PC-9 (cell line): ENCODE results near the gene ZNF358.

Source experiments
- EZH2 ChIP-seq: fragments of 200-600 bp; sonication (generic); IDR thresholded peaks from 2 replicates; pipeline ENCODE4 v1.8.0; 2017; ENCODE audit warnings: antibody characterized with exemption, low read depth
- TF ChIP-seq, protein P1 (sequence below): fragments of 200-600 bp; sonication (generic); conservative IDR thresholded peaks from 2 replicates; pipeline ENCODE4 v1.6.1; 2017; ENCODE audit warnings: mixed run types, antibody characterized with exemption, mild to moderate bottlenecking, moderate library complexity

DNA sequence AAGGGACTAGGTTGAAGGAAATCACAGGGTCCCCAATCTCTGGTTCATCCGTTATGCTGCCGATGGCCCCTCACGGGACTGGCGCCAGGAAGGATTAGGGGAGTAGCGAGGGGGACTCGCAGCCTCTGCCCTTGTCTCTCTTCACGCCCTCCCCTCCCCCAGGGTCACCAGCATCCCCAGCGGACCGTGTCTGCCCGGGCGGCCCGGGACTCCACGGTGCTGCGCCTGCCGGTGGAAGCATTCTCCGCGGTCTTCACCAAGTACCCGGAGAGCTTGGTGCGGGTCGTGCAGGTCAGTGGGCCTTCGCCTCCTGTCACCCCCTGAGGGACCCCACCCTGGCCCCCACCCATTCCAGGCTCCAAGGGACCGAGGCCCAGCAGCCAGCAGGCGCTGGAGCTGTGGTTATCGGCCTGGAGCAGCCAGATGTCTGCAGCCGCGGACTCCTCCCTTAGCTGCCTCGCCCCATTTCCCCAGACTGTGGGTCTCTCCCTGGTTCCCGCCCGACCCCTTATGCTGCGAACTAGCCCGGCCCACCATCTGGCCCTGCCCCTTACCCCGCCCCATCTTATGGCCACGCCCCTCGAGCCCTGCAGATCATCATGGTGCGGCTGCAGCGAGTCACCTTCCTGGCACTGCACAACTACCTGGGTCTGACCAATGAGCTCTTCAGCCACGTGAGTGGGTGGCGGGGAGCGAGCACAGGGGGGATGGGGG is 25.0 kb downstream of the ZNF358 start:
- TF ChIP-seq, protein P1, sequence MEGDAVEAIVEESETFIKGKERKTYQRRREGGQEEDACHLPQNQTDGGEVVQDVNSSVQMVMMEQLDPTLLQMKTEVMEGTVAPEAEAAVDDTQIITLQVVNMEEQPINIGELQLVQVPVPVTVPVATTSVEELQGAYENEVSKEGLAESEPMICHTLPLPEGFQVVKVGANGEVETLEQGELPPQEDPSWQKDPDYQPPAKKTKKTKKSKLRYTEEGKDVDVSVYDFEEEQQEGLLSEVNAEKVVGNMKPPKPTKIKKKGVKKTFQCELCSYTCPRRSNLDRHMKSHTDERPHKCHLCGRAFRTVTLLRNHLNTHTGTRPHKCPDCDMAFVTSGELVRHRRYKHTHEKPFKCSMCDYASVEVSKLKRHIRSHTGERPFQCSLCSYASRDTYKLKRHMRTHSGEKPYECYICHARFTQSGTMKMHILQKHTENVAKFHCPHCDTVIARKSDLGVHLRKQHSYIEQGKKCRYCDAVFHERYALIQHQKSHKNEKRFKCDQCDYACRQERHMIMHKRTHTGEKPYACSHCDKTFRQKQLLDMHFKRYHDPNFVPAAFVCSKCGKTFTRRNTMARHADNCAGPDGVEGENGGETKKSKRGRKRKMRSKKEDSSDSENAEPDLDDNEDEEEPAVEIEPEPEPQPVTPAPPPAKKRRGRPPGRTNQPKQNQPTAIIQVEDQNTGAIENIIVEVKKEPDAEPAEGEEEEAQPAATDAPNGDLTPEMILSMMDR, result no peak
- TF ChIP-seq EZH2, result no peak
